B cell (primary cell): Measurements from ENCODE around the gene PBXIP1. TPM values are rescaled to one million over a fixed set of nuclear protein-coding genes. Genes with fewer than 3 reads are reported as not detected.

Source experiments
- ATAC-seq: fragments of 200-7000 bp; cut with Tn5 transposase; one replicate; pipeline ENCODE4 v1.10.0; 2021; ENCODE audit warnings: low read depth, mild to moderate bottlenecking, moderate number of reproducible peaks, moderate library complexity
- CTCF ChIA-PET: fragments of 350-600 bp; sonication (Branson Sonifier 250); formaldehyde crosslinking; loops from one replicate; lab custom pipeline; 2021; ENCODE audit warnings: antibody characterized with exemption, inconsistent platforms; lab: Charles Lee
- POLR2A ChIA-PET: fragments of 350-600 bp; sonication (Branson Sonifier 250); formaldehyde crosslinking; loops from one replicate; lab custom pipeline; 2021; ENCODE audit warnings: antibody characterized with exemption; lab: Charles Lee
- DNase-seq: peaks from one replicate; pipeline ENCODE4 v3.0.0; 2013
- H2AFZ ChIP-seq: 2 replicates; pipeline ENCODE4 v1.6.1; 2012; ENCODE audit warnings: mild to moderate bottlenecking, low read depth, low read length; ENCODE audit not compliant: insufficient read depth, poor library complexity, severe bottlenecking
- H3K27ac ChIP-seq, 2 donors: 1 replicate in 1 of 2; 2 replicates in 1 of 2; pipeline ENCODE4 v1.5.1; 2012 to 2013; ENCODE audit warnings: low read length in 2 of 2, mild to moderate bottlenecking in 2 of 2, moderate library complexity in 1 of 2
- H3K27me3 ChIP-seq, 4 experiments: fragments of 200-600 bp in 1 of 4; sonication (generic) in 1 of 4; replicated peaks in 1 of 4; 1 replicate in 2 of 4; 2 replicates in 2 of 4; pipeline versions ENCODE4 v1.6.1 to v1.7.0; 2013 to 2016; ENCODE audit warnings: low read length in 3 of 4, mild to moderate bottlenecking in 2 of 4, mixed read lengths in 1 of 4, moderate library complexity in 1 of 4; ENCODE audit not compliant: insufficient read depth in 4 of 4, control insufficient read depth in 3 of 4; ENCODE audit errors: control extremely low read depth in 1 of 4
- H3K36me3 ChIP-seq, 2 experiments: replicated peaks in 1 of 2; 1 replicate in 1 of 2; 2 replicates in 1 of 2; pipeline versions ENCODE4 v1.6.1 to v1.7.1; 2013; ENCODE audit warnings: low read length in 1 of 2; ENCODE audit not compliant: insufficient read depth in 2 of 2, control insufficient read depth in 1 of 2; ENCODE audit errors: control extremely low read depth in 1 of 2, extremely low read depth in 1 of 2
- H3K4me1 ChIP-seq, 2 donors: fragments of 200-600 bp in 1 of 2; sonication (generic) in 1 of 2; 1 replicate in 1 of 2; 2 replicates in 1 of 2; pipeline versions ENCODE4 v1.5.1 to v1.6.1; 2013 to 2017; ENCODE audit warnings: low read length in 2 of 2; ENCODE audit not compliant: control insufficient read depth in 2 of 2, insufficient read depth in 2 of 2
- H3K4me2 ChIP-seq: replicated peaks from 2 replicates; pipeline ENCODE3; 2012; ENCODE audit warnings: mild to moderate bottlenecking, low read depth, low read length; ENCODE audit not compliant: poor library complexity, severe bottlenecking
- H3K4me3 ChIP-seq, 5 experiments: fragments of 200-600 bp in 1 of 5; sonication (generic) in 1 of 5; 1 replicate in 3 of 5; 2 replicates in 2 of 5; pipeline versions ENCODE4 v1.5.1 to v1.7.0; 2011 to 2016; ENCODE audit warnings: low read length in 4 of 5, mild to moderate bottlenecking in 4 of 5, low read depth in 2 of 5, control low read depth in 1 of 5, moderate library complexity in 1 of 5; ENCODE audit not compliant: insufficient read depth in 1 of 5; ENCODE audit errors: control extremely low read depth in 1 of 5, extremely low read depth in 1 of 5
- H3K79me2 ChIP-seq: fragments of 200-600 bp; sonication (generic); one replicate; pipeline ENCODE4 v1.6.0; 2016; ENCODE audit warnings: low read length; ENCODE audit not compliant: control insufficient read depth, insufficient read depth
- H3K9ac ChIP-seq: fragments of 200-600 bp; sonication (generic); 2 replicates; pipeline ENCODE4 v1.6.1; 2017; ENCODE audit warnings: mild to moderate bottlenecking, low read length, moderate library complexity
- H3K9me3 ChIP-seq, 3 donors: one replicate each; pipeline versions ENCODE4 v1.6.1 to v1.7.1; 2013; ENCODE audit warnings: low read length in 2 of 3; ENCODE audit not compliant: control insufficient read depth in 2 of 3, insufficient read depth in 1 of 3; ENCODE audit errors: control extremely low read depth in 1 of 3
- H4K20me1 ChIP-seq: 2 replicates; pipeline ENCODE4 v1.6.0; 2012; ENCODE audit warnings: mild to moderate bottlenecking, low read length; ENCODE audit not compliant: insufficient read depth, control insufficient read depth, poor library complexity, severe bottlenecking
- H3K27ac Mint-ChIP-seq: one replicate; pipeline ENCODE4 v1.8.0; 2021; ENCODE audit warnings: mixed read lengths
- H3K27me3 Mint-ChIP-seq: one replicate; pipeline ENCODE4 v1.8.0; 2021; ENCODE audit warnings: mixed read lengths
- H3K4me1 Mint-ChIP-seq: one replicate; pipeline ENCODE4 v1.8.0; 2021; ENCODE audit warnings: mixed read lengths
- H3K4me3 Mint-ChIP-seq: one replicate; pipeline ENCODE4 v1.8.0; 2021; ENCODE audit warnings: mixed read lengths
- H3K9me3 Mint-ChIP-seq: one replicate; pipeline ENCODE4 v1.8.0; 2022; ENCODE audit warnings: mixed read lengths; ENCODE audit not compliant: insufficient read depth
- CTCF ChIP-seq: fragments of 200-600 bp; IDR thresholded peaks from one replicate; pipeline ENCODE4 v1.8.0; 2022; ENCODE audit warnings: antibody characterized with exemption, mild to moderate bottlenecking
- EZH2 ChIP-seq: IDR thresholded peaks from 2 replicates; pipeline ENCODE4 v1.6.1; 2012; ENCODE audit warnings: borderline replicate concordance, low read depth, mild to moderate bottlenecking, moderate library complexity, low read length; ENCODE audit not compliant: insufficient read depth, poor library complexity, severe bottlenecking
- WGBS: methylation state at CpG from one replicate; pipeline ENCODE4 v1.1.5; 2013; ENCODE audit warnings: missing lambda C conversion rate; ENCODE audit not compliant: insufficient coverage; 5-methylcytosine and 5-hydroxymethylcytosine counted together
- intact Hi-C: fragments of 100-400 bp; cut with micrococcal nuclease; formaldehyde crosslinking; loops from one replicate; pipeline ENCODE4 v1.10.0; 2022
- polyA plus RNA-seq: library from polyadenylated mRNA; depleted of rRNA; stranded (reverse); fragments of >200 nt; gene quantifications from 2 replicates; pipeline ENCODE4 v1.2.3, GENCODE V29; 2012
- total RNA-seq, 2 donors: library from RNA; stranded (reverse); fragments of 120-200 nt in 1 of 2; gene quantifications; 1 replicate in 1 of 2; 2 replicates in 1 of 2; pipeline versions ENCODE4 v1.2.3 to v1.2.4, GENCODE V29; 2013 to 2022

Gene PBXIP1
- total and polyA plus RNA-seq, 2 donors (not counting 1 experiment from before 2014, with no cell fraction given) = 77.6 to 212 TPM

GRCh38 chr1:155003766-155004351 lies 48.0 kb upstream of the PBXIP1 start:
- H3K36me3 ChIP-seq = peaks cover 0 to under 1% of the 10 kb centered on the region in 2 experiments
- H4K20me1 ChIP-seq = peaks cover 29% of the 10 kb centered on the region
- H3K9me3 ChIP-seq = no peaks in the 10 kb centered on the region
- Mint-ChIP-seq H3K9me3 (no peaks in the 10 kb centered on the region), H3K4me1 (peaks cover 56% of the 10 kb centered on the region), H3K27ac (peak overlapping the region; percentile 94), H3K4me3 (peak overlapping the region; percentile 90), H3K27me3 (no peaks in the 10 kb centered on the region)
- peak overlapping the region; percentile 94 for H3K9ac ChIP-seq
- ATAC-seq = no peak
- 1% methylated on average over 12 of the region's 34 CpGs for WGBS
- peak overlapping the region; percentile 59 to 81 for H3K27ac ChIP-seq
- ChIA-PET POLR2A (interaction anchor here (1.5 to 7.4 kb wide), 2 partner anchors 11 to 30 kb away, joined by 9 to 74 read pairs; partner anchors contain the start of gene CKS1B), CTCF (interaction anchor here (0.7 to 18.4 kb wide), 3 partner anchors 10 to 60 kb away, joined by 3 to 295 read pairs (median 4); partner anchors contain the start of gene PBXIP1)
- peak overlapping the region; percentile 96 for H3K4me2 ChIP-seq
- H3K4me1 ChIP-seq = peaks cover 59 to 66% of the 10 kb centered on the region in 2 donors
- peaks cover 62% of the 10 kb centered on the region for H3K79me2 ChIP-seq
- TF ChIP-seq EZH2 (no peak), CTCF (no peak)
- no peaks in the 10 kb centered on the region for H3K27me3 ChIP-seq
- no peak for DNase-seq
- peak overlapping the region; percentile 59 for H2AFZ ChIP-seq
- intact Hi-C loops = loop anchor here (5.0 kb wide), 3 partner anchors 397 to 677 kb away; partner anchors contain the start of genes ADAR, ATP8B2 and UBE2Q1
- H3K4me3 ChIP-seq = peak overlapping the region; percentile 84 to 98 (median 93)
